GM13977 (cell line): Measurements from ENCODE around the gene TUBB6.

Experiments
- DNase-seq: peaks from one replicate; pipeline ENCODE4 v3.0.0; 2012; ENCODE audit warnings: low spot score
- in situ Hi-C: fragments of 300-500 bp; cut with MboI; formaldehyde crosslinking; loops from one replicate; pipeline ENCODE4 v1.12.0; 2022; ENCODE audit warnings: low sequenced_read_pairs, low pct_unique_long_range_greater_than_20kb, mixed read lengths, inconsistent platforms; ENCODE audit not compliant: unreplicated experiment
- TF ChIP-seq, protein P1 (sequence below): IDR thresholded peaks from 2 replicates; pipeline ENCODE4 v1.5.1; 2012; ENCODE audit warnings: mild to moderate bottlenecking, control low read depth; ENCODE audit not compliant: insufficient read depth; ENCODE audit errors: extremely low read depth, missing control alignments

The TUBB6 gene

DNA sequence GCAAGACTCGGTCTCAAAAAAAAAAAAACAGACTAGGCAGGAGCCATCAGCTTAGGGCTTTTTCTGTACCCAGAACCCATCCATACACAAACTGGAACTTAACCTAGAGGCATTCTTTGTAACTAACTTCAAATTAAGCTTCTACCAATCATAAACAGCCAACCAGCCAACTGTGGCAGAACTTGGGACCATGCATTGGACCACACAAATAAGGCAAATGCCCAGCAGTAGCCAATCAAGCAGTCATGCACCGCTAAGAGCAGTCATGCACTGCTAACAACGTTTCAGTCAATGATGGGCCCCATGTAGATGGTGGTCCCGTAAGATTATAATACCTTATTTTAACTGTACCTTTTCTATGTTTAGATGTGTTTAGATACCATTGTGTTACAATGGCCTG is 22.7 kb downstream of the TUBB6 start:
- DNase-seq: no peak
- TF ChIP-seq, protein P1, sequence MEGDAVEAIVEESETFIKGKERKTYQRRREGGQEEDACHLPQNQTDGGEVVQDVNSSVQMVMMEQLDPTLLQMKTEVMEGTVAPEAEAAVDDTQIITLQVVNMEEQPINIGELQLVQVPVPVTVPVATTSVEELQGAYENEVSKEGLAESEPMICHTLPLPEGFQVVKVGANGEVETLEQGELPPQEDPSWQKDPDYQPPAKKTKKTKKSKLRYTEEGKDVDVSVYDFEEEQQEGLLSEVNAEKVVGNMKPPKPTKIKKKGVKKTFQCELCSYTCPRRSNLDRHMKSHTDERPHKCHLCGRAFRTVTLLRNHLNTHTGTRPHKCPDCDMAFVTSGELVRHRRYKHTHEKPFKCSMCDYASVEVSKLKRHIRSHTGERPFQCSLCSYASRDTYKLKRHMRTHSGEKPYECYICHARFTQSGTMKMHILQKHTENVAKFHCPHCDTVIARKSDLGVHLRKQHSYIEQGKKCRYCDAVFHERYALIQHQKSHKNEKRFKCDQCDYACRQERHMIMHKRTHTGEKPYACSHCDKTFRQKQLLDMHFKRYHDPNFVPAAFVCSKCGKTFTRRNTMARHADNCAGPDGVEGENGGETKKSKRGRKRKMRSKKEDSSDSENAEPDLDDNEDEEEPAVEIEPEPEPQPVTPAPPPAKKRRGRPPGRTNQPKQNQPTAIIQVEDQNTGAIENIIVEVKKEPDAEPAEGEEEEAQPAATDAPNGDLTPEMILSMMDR: no peak
- in situ Hi-C loops: no loop called here

DNA sequence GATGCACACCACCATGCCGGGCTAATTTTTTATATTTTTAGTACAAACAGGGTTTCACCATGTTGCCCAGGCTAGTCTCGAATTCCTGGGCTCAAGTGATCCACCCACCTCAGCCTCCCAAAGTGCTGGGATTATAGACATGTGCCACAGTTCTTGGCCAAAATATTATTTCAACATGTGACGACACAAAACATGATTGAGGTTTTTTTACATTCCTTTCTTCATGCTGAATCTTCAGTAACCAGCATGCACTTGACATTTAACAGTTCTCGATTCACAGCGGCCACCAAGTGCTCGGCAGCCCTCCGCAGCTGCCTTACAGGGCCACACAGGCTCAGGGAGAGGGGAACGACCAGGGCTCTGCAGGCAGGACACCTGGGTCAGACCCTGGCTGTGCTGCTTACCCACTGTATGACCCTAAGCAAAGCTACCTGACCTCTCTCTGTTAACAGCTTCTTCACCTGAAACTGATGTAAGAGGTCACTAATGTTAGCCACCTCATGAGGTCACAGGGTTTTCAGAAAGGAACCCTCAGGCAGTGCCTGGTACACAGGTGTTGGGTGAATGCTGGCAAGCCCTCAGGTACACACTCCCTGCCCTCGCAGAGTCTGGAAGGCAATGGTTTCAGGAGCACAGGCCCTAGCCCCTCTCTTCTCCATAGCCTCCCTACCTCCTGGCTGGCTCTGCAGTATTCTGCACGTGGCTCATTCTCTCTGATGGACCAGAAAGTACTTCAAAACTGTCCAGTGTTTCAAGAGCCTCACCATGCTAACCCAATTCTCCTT is 25.7 kb downstream of the TUBB6 start:
- TF ChIP-seq, protein P1: no peak
- in situ Hi-C loops: no loop called here
- no peak for DNase-seq

DNA sequence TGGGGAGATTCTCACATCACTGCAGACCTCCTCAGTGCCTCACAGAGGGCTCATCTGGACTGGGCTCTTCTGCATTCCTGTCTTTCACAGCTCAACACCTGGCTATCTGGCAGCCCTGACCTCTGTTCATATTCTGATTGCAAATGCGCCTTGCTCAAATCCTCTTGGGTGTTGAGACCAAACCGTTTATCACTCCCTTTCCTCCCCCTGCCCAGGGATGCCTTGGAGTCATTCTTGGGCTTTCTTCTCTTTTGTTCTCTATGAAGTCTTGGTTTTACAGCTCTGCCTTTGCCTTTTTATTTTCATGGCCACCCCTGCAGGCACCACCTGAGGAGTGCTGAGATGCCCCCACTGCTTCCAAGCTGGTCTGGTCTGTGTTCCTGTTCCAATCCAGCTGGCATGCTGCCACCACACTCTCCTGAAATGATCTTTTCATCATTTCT is 26.3 kb downstream of the TUBB6 start:
- DNase-seq: no peak
- TF ChIP-seq, protein P1: no peak
- in situ Hi-C loops: no loop called here

DNA sequence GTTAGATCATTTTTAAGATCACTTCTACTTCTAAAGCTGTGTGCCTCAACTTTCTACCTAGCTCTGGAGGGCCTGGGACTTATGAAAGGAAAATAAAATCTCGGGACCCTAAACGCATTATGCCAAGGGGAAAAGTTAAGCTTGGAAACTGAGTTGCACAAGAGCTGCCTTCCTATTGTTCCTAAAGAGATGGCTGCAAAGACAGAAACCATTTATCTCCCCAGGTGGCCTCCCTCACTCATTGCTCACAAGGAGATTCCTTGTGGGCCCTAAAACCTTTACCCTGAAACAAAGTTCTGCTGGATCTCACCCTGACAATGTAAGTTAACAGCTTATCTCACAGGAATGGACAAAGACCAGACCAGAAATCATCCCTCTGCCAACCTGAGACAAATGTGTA is 26.8 kb downstream of the TUBB6 start:
- TF ChIP-seq, protein P1: no peak
- DNase-seq: no peak
- in situ Hi-C loops: no loop called here

DNA sequence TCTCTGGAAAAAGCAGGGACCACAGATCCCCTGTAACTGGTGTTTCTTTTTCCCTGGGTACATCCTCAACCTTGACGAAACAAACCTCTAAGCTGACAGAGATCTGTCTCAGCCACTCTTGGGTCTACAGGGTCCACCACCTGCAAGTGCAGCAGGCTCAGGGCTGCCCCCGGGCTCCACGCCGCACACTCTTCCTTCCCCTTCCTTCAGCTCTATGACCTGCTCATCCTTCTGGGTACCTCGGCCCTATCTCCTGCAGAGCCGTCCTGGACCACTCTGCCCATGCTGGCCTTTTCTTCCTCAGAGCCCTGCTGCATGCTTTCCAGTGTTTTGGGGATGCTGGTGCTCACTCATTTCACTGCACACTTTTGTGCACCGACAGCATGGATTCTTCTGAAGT is 27.5 kb downstream of the TUBB6 start:
- TF ChIP-seq, protein P1: no peak
- in situ Hi-C loops: no loop called here
- DNase-seq: no peak

DNA sequence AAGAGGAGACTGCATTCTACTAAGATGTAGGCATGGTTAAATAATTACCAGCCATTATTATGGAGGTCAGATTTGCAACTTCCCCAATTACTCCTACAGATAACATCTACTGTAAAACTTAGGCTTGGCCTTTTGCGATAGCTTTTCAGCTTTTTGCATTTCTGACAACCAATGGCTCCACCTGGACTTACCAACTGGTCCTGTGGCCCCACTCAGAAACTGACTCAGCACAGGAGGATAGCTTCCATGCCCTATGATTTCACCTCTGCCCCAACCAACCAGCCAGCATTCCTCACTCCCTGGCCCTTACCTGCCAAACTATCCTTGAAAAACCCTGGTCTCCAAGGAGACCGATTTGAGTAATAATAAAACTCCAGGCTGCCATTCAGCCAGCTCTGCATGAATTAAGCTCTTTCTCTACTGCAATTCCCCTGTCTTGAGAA is 28.2 kb downstream of the TUBB6 start:
- in situ Hi-C loops: no loop called here
- no peak for DNase-seq

More for the DNA sequence above, 28.2 kb downstream of the TUBB6 start:
- TF ChIP-seq, protein P1: no peak
